HG02610 (cell line): Measurements from ENCODE around the gene RTN4RL2.
A peak's percentile ranks its signal among the peaks of the same experiment; 100 is the strongest.
"Not testable (repeated sequence)": the region's sequence is repeated elsewhere in the genome, so short reads cannot be mapped to it uniquely, and the experiment has no call there.

Experiments used
- ATAC-seq: cut with Tn5 transposase; IDR thresholded peaks from one replicate; pipeline ENCODE4 v1.9.1; 2021; ENCODE audit warnings: mild to moderate bottlenecking, moderate library complexity; ENCODE audit not compliant: unreplicated experiment

RTN4RL2 gene

DNA sequence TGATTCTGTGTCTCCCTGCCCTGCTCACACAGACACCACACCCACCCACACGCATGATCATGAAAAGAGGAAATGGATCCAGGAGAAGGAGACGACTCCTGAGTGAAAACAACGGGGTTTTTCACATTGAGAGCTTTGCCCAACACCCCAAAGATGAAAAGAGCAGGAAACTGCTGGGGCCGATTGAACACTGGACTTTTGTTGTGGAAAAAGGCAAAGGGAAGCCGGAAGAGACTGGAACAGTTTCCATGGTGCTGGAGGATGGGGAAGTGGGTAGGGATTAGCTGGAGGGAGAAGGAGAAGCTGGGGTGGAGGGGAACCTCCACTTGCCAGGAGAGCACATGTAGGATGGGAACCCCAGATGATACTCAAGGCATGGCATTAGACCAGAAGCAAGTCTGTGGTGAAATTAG lies 28.2 kb upstream of the RTN4RL2 start:
- ATAC-seq = no peak

- ATAC-seq = peak; percentile 75
These were observed 27.6 kb upstream of the RTN4RL2 start for GRCh38 chr11:57432714-57433163.

- no peak for ATAC-seq
These were observed 25.4 kb upstream of the RTN4RL2 start for GRCh38 chr11:57434640-57435546.

GRCh38 chr11:57436031-57436430 lies 24.3 kb upstream of the RTN4RL2 start:
- no peak for ATAC-seq

- ATAC-seq = no peak
These were observed 21.7 kb upstream of the RTN4RL2 start for GRCh38 chr11:57438345-57439285.

- ATAC-seq = no peak
These were observed 20.5 kb upstream of the RTN4RL2 start for GRCh38 chr11:57439786-57440185.

GRCh38 chr11:57440744-57441414 lies 19.4 kb upstream of the RTN4RL2 start:
- no peak for ATAC-seq

DNA sequence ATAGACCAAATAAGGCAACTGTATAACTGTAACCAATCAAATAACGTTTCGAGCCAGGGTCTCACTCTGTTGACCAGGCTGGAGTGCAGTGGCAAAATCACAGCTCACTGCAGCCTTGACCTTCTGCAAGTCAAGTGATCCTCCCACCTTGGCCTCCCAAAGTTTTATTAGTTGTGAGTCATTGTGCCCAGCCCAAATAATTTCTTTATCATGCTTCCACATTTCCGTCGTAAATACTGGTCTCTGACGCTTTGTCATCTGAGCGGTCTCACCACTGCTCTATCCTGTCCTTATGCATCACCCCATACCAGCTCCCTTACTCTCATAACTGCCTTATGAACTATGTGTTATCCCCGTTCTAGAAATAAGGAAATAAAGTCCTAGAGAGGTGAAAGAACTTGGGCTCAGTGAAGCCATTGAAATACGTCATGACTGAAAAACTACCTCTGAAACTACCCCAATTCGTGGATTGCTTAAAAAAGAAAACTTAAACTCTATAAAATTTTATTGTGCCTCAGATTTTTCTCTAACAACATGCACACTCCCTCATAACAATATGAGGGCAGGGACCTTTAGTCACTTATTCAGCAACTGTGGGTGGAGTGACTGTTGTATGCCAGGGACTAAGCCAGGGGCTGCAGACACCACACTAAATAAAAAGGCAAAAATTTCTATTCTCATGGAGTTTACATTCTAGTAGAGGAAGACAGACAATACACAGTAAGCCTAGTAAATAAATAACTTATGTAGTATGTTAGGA lies 15.8 kb upstream of the RTN4RL2 start:
- ATAC-seq = no peak

DNA sequence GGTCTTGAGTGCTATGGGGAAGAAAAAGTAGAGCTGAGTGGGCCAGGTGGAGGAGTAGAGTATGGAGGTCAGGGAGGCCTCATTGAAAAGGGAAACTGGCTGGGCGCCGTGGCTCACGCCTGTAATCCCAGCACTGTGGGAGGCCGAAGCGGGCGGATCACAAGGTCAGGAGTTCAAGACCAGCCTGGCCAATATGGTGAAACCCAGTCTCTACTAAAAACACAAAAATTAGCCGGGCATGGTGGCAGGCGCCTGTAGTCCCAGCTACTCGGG lies 15.3 kb upstream of the RTN4RL2 start:
- not testable (repeated sequence) for ATAC-seq

DNA sequence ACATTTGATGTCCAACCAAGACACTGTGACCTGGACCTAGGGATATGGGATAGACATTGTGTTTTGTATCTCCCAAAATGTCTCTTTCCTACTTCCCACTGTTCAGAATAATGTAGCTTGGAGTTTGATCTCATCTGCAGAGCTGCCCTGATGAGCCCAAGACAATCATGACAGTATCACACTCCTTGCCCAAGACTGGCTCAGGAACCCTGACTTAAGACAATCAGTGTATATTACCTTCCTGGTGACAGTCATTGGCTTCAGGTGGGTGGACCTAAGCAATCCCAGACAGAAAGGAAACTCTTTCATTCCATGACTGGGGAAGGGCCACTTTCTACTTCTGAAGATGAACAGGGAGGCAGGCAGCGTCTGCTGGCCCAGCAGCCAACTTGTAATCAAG lies 14.3 kb upstream of the RTN4RL2 start:
- ATAC-seq = no peak

DNA sequence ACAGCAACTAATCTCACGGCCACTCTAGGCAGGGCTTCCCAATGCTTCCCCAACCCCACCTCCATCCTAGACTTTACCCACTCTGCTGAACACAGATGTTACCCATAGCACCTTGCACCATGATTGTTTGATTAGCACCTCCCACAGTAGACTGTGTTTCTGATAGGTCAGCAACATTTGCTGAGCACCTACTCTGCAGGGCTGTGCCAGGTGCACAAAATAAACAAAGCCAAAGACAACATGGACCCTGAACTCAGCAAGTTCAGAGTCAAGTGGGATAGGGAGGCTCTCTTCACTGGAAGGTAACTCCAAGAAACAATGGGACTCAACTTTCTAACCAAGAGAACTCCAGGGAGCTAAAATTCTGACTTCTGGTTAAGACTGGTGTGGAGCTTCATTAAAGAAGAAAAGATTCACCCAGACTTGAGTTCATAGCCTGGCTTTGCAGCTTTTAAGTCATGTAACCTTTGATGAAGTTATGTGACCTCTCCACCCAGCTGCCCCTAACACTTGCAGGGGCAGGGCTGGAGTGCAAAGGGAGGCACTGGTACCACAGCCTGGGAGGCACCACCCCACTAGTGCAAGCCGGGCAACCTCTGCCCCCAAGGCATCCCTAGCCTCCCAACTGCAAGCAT lies 6.7 kb upstream of the RTN4RL2 start:
- ATAC-seq = no peak

- peak; percentile 71 for ATAC-seq
These were observed 3.2 kb upstream of the RTN4RL2 start for GRCh38 chr11:57456960-57457642.

DNA sequence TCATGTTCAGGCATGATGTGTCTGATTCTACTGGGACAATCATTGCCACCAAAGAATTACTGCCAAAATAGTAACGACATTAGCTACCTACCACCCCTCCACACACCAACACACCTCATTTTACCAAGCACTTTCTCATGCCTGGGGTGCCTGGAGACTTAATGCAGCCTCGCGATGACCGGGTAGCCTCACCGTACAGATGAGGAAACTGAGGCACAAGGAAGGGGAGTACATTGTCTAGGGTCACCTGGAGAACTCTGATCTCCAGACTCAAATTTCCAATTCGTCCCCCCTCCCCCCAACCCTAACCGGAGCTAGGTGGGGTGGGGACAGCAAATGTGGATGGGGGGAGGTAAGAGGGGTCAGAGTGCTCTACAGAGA lies 2.7 kb upstream of the RTN4RL2 start:
- ATAC-seq = peak; percentile 29

DNA sequence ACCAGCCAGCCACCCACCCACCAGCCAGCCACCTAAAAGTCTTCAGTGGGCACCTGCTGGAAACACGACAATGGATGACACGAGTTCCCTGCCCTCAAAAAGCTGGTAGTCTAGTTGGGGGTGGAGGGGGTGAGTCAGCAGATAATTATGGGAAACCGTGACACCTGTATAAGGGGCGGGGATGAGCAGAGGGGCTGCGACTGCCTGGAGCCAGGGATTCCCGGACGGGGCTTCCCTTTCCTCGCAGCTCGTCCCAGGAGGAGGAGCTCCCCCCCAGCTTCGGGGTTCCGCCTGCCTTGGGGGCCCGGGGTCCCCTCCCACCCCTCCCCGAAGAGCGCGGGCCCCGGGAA lies 2.3 kb upstream of the RTN4RL2 start:
- ATAC-seq = no peak

GRCh38 chr11:57458410-57459163 lies 1.7 kb upstream of the RTN4RL2 start:
- no peak for ATAC-seq

DNA sequence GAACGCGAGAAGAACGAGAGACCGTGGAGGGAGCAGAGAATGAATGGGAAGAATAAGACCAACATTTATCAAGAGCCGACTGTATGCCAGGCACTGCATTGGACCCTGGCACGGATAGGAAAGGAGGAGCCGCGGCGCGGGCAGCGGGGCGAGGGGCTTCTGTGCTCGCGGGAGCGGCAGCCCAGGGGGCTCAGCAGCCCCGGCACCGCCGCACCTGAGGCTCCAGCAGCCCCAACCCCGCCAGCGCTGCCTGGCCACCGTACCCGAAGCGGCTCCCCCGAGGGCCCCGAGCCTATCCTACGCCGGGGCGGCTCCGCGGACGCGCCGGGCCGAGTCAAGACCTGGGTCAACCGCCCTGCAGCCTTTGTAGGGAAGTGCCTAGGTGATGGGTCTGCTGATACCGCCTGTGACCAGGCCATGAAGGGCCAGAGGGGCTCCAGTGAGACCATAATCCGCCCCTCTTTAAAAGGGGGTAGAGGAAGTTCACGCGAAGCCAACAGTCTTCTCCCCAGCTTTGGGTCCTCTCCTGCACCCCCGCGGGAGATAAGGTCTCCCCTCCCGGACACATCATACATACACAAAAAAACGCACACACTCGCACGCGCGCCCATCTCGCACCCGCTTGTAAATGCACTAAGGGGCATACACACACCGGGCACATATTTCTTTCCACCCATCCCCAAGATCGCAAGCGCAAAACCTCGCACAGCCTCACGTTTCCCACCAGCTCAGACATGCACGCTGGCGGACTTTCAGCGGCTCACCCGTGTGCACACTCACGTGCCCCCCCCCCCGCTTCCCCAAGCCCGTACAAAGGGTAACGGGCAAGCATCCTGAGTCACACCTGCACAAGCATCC lies 935 bp upstream of the RTN4RL2 start:
- ATAC-seq = no peak

DNA sequence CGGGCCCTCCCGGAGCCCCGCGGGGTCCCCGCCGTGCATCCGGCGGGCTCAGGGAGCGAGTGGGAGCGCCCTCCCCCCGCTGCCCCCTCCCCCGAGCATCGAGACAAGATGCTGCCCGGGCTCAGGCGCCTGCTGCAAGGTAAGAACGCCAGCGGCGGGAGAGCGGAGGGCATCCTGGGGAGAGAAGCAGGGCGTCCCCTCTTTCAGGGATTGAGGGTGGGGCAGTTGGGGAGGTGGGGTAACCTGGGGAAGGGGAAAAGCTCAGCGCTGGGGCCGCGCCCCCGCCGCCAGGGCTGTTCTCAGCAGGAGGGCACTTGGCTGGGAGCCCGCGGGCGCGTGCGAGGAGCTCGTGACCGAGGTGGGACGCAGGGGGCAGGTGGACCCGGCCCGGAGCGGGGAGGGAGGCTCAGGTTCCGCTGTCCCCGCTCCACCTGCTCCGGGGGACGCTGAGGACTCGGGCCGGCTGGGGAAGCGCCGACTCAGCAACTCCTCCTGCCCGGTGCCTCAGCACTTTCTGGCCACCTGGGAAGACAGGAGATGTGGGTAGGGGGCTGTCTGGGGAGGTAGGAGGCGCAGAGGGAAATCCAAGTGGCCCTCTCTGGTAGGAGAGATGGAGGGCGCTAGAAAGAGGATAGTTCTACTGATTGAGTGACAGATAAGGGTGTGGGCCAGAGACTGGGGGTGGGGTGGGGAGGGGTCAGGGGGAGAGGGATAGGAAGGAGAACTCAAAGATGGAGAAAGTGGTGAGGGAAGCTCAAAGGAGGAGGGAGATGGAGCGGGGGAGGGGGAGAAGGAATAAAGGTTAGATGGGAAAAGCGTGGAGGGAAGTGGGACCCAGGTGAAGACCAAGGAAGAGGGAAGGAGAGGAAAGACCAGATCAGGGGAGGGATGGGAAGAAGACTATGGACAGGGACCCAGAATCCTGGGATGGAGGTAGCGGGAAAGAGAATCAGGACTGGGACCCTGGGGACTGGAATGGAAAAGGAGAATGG lies 726 bp downstream of the RTN4RL2 start:
- ATAC-seq = no peak
